SU-DHL-6 (cell line): Measurements from ENCODE around the gene SEZ6L.

Experiments
- H2AFZ ChIP-seq: fragments of 200-600 bp; sonication (generic); 2 replicates; pipeline ENCODE4 v1.6.1; 2014; ENCODE audit warnings: low read depth, mild to moderate bottlenecking, moderate library complexity, mixed read lengths, antibody characterized with exemption, low read length; ENCODE audit not compliant: severe bottlenecking
- H3F3A ChIP-seq: fragments of 200-600 bp; shearing (Covaris generic); 2 replicates; pipeline ENCODE4 v1.6.0; 2016; ENCODE audit warnings: antibody characterized with exemption, mild to moderate bottlenecking; ENCODE audit not compliant: insufficient read depth
- H3K27ac ChIP-seq: fragments of 200-600 bp; sonication (generic); 2 replicates; pipeline ENCODE4 v1.5.1; 2016; ENCODE audit warnings: low read depth, mild to moderate bottlenecking, low read length, moderate library complexity, mixed read lengths
- H3K27me3 ChIP-seq: fragments of 200-600 bp; sonication (generic), shearing (Covaris generic); 2 replicates; pipeline ENCODE4 v1.6.0; 2014; ENCODE audit warnings: mild to moderate bottlenecking, low read length
- H3K36me3 ChIP-seq: fragments of 200-600 bp; sonication (generic); 2 replicates; pipeline ENCODE4 v1.6.1; 2014; ENCODE audit warnings: mild to moderate bottlenecking, low read length, mixed read lengths
- H3K4me2 ChIP-seq: fragments of 300-600, 200-600 bp; shearing (Covaris generic), sonication (generic); 2 replicates; pipeline ENCODE4 v1.6.0; 2014; ENCODE audit warnings: low read length, low read depth, mild to moderate bottlenecking; ENCODE audit not compliant: poor library complexity, severe bottlenecking
- H3K4me3 ChIP-seq: fragments of 200-600 bp; sonication (generic); 2 replicates; pipeline ENCODE4 v1.5.1; 2014; ENCODE audit warnings: antibody characterized with exemption, low read length, mild to moderate bottlenecking, mixed read lengths; ENCODE audit not compliant: insufficient read depth, poor library complexity, severe bottlenecking
- H3K79me2 ChIP-seq: fragments of 200-600 bp; sonication (generic); 2 replicates; pipeline ENCODE4 v1.6.1; 2014; ENCODE audit warnings: mild to moderate bottlenecking, low read length, moderate library complexity; ENCODE audit not compliant: insufficient read depth
- H3K9ac ChIP-seq: fragments of 200-600 bp; sonication (generic); 2 replicates; pipeline ENCODE4 v1.7.0; 2014; ENCODE audit warnings: mild to moderate bottlenecking, low read length
- H3K9me2 ChIP-seq: fragments of 200-600 bp; sonication (generic); replicated peaks from 2 replicates; pipeline ENCODE4 v1.6.1; 2014; ENCODE audit warnings: low read length; ENCODE audit not compliant: insufficient read depth
- H3K9me3 ChIP-seq: fragments of 200-600 bp; sonication (generic); 2 replicates; pipeline ENCODE4 v1.6.1; 2014; ENCODE audit warnings: low read length, mixed read lengths; ENCODE audit not compliant: insufficient read depth
- H4K20me1 ChIP-seq: fragments of 200-600 bp; sonication (generic); 2 replicates; pipeline ENCODE4 v1.6.1; 2014; ENCODE audit warnings: low read depth, mild to moderate bottlenecking, antibody characterized with exemption, low read length, moderate library complexity, mixed read lengths
- CTCF ChIP-seq: fragments of 200-600 bp; sonication (generic); IDR thresholded peaks from one replicate; pipeline ENCODE4 v1.5.1; 2017; ENCODE audit warnings: antibody characterized with exemption, mild to moderate bottlenecking, low read length, moderate library complexity; ENCODE audit not compliant: insufficient read depth, poor library complexity, severe bottlenecking
- EZH2phosphoT487 ChIP-seq: fragments of 200-600 bp; sonication (generic), shearing (Covaris generic); conservative IDR thresholded peaks from 2 replicates; pipeline ENCODE4 v1.6.1; 2018; ENCODE audit warnings: mild to moderate bottlenecking, antibody characterized with exemption, low read length, moderate library complexity, mixed read lengths

The SEZ6L gene

GRCh38 chr22:26416256-26416655, 247.0 kb downstream of the SEZ6L start:
- H3K27me3 ChIP-seq: no peaks in the 10 kb centered on the region

GRCh38 chr22:26416670-26417276, 247.5 kb downstream of the SEZ6L start:
- H3K36me3 ChIP-seq: no peaks in the 10 kb centered on the region
- H3K79me2 ChIP-seq: no peaks in the 10 kb centered on the region
- no peak overlapping the region for H3K27ac ChIP-seq
- H3K9ac ChIP-seq: no peak overlapping the region
- H3K9me3 ChIP-seq: no peaks in the 10 kb centered on the region
- no peaks in the 10 kb centered on the region for H3F3A ChIP-seq
- no peaks in the 10 kb centered on the region for H4K20me1 ChIP-seq
- H3K9me2 ChIP-seq: no peaks in the 10 kb centered on the region
- no peak overlapping the region for H3K4me2 ChIP-seq
- H3K4me3 ChIP-seq: no peak overlapping the region
- TF ChIP-seq CTCF: no peak
- no peak for TF ChIP-seq EZH2phosphoT487
- H3K27me3 ChIP-seq: no peaks in the 10 kb centered on the region
- no peak overlapping the region for H2AFZ ChIP-seq

More at GRCh38 chr22:26416256-26416655, 247.0 kb downstream of the SEZ6L start:
- Histone ChIP-seq H3K79me2 (no peaks in the 10 kb centered on the region), H3K27ac (no peak overlapping the region), H3K9me2 (no peaks in the 10 kb centered on the region), H3K36me3 (no peaks in the 10 kb centered on the region), H3K9me3 (no peaks in the 10 kb centered on the region), H4K20me1 (no peaks in the 10 kb centered on the region), H2AFZ (no peak overlapping the region), H3K9ac (no peak overlapping the region), H3K4me3 (no peak overlapping the region), H3K4me2 (no peak overlapping the region), H3F3A (no peaks in the 10 kb centered on the region)
- no peak for TF ChIP-seq CTCF
- TF ChIP-seq EZH2phosphoT487: no peak

- Histone ChIP-seq H3K4me3 (no peak overlapping the region), H3F3A (no peaks in the 10 kb centered on the region), H3K27me3 (no peaks in the 10 kb centered on the region), H3K36me3 (no peaks in the 10 kb centered on the region), H3K9ac (no peak overlapping the region), H3K79me2 (no peaks in the 10 kb centered on the region), H2AFZ (no peak overlapping the region), H3K4me2 (no peak overlapping the region), H3K27ac (no peak overlapping the region), H3K9me3 (no peaks in the 10 kb centered on the region), H3K9me2 (no peaks in the 10 kb centered on the region), H4K20me1 (no peaks in the 10 kb centered on the region)
- no peak for TF ChIP-seq CTCF
- TF ChIP-seq EZH2phosphoT487: no peak
Observed at GRCh38 chr22:26417406-26417805, 248.1 kb downstream of the SEZ6L start.
